ENCODE data around the gene RYR2.
"Not testable (repeated sequence)": the region's sequence is repeated elsewhere in the genome, so short reads cannot be mapped to it uniquely, and the experiment has no call there.

RYR2 gene

GRCh38 chr1:237151979-237152378 is 110.0 kb downstream of the RYR2 start:
- DNase-seq = not testable (repeated sequence)

- no peak for DNase-seq
Observed at GRCh38 chr1:237152506-237153335, 110.7 kb downstream of the RYR2 start.

GRCh38 chr1:237154157-237154556 is 112.2 kb downstream of the RYR2 start:
- no peak for DNase-seq

GRCh38 chr1:237164406-237165352 is 122.7 kb downstream of the RYR2 start:
- no peak for DNase-seq

GRCh38 chr1:237166086-237166485 is 124.1 kb downstream of the RYR2 start:
- no peak for DNase-seq

- DNase-seq = no peak
Observed at GRCh38 chr1:237166593-237167101, 124.7 kb downstream of the RYR2 start.

GRCh38 chr1:237170149-237170548 is 128.2 kb downstream of the RYR2 start:
- no peak for DNase-seq

- DNase-seq = no peak
Observed at GRCh38 chr1:237171454-237172117, 129.6 kb downstream of the RYR2 start.

GRCh38 chr1:237172118-237172485 is 130.1 kb downstream of the RYR2 start:
- DNase-seq = no peak

- DNase-seq = no peak
Observed at GRCh38 chr1:237179503-237179902, 137.5 kb downstream of the RYR2 start.

GRCh38 chr1:237180256-237180655 is 138.3 kb downstream of the RYR2 start:
- no peak for DNase-seq

GRCh38 chr1:237181743-237182317 is 139.8 kb downstream of the RYR2 start:
- no peak for DNase-seq

GRCh38 chr1:237183963-237184540 is 142.1 kb downstream of the RYR2 start:
- DNase-seq = no peak

- DNase-seq = no peak
Observed at GRCh38 chr1:237186675-237187074, 144.7 kb downstream of the RYR2 start.

GRCh38 chr1:237187842-237188241 is 145.9 kb downstream of the RYR2 start:
- DNase-seq = no peak

- DNase-seq = no peak
Observed at GRCh38 chr1:237191403-237191802, 149.4 kb downstream of the RYR2 start.

- DNase-seq = no peak
Observed at GRCh38 chr1:237197470-237198425, 155.8 kb downstream of the RYR2 start.

- no peak for DNase-seq
Observed at GRCh38 chr1:237199026-237199425, 157.0 kb downstream of the RYR2 start.

GRCh38 chr1:237201155-237201554 is 159.2 kb downstream of the RYR2 start:
- no peak for DNase-seq

- DNase-seq = no peak
Observed at GRCh38 chr1:237204841-237205240, 162.9 kb downstream of the RYR2 start.
